GM12878 (cell line): ENCODE results near the gene CTIF. TPM values are rescaled to one million over a fixed set of nuclear protein-coding genes. Genes with fewer than 3 reads are reported as not detected.

ENCODE experiments used
- ATAC-seq: fragments of 200-7000 bp; cut with Tn5 transposase; 3 replicates; pipeline ENCODE4 v1.9.1; 2020; ENCODE audit warnings: mild to moderate bottlenecking, moderate library complexity
- BruUV-seq: library from RNA; stranded (reverse); fragments of 400-500 nt; replicated peaks from 2 replicates; lab custom pipeline; 2021; lab: Mats Ljungman, UMichigan
- CTCF ChIA-PET: fragments of 300-600 bp; sonication (Branson Sonifier 250); formaldehyde crosslinking; extraction: SDS; loops from one replicate; lab custom pipeline; 2021; ENCODE audit warnings: inconsistent platforms; lab: Yijun Ruan, JAX
- POLR2A ChIA-PET: fragments of 350-600 bp; formaldehyde crosslinking; extraction: SDS; loops from one replicate; lab custom pipeline; 2021; ENCODE audit warnings: inconsistent platforms; lab: Charles Lee
- RAD21 ChIA-PET: fragments of 300-600 bp; sonication (Branson Sonifier 250); formaldehyde crosslinking; loops from one replicate; lab custom pipeline; 2023; ENCODE audit warnings: antibody characterized with exemption; ENCODE audit not compliant: unreplicated experiment; lab: Charles Lee
- SMC1A ChIA-PET: fragments of 300-600 bp; sonication (Branson Sonifier 250); formaldehyde crosslinking; loops from one replicate; lab custom pipeline; 2023; ENCODE audit not compliant: unreplicated experiment, uncharacterized antibody; lab: Charles Lee
- DNase-seq: peaks from one replicate; pipeline ENCODE4 v3.0.0-alpha.2; 2011; ENCODE audit warnings: low read depth, low spot score
- FAIRE-seq: peaks from 3 replicates; lab custom pipeline; 2011; peaks lifted over from hg19 to GRCh38; lab: Jason Lieb, UNC
- H2AFZ ChIP-seq: 2 replicates; pipeline ENCODE4 v1.6.0; 2011; ENCODE audit warnings: low read depth, low read length, control low read depth; ENCODE audit not compliant: control insufficient read depth
- H3K27ac ChIP-seq: 2 replicates; pipeline ENCODE4 v1.5.1; 2011; ENCODE audit warnings: control low read depth; ENCODE audit not compliant: control insufficient read depth, insufficient read depth
- H3K27me3 ChIP-seq, 2 experiments: replicated peaks in 1 of 2; 2 replicates each; pipeline versions ENCODE4 v1.6.0 to v1.6.1; 2011; ENCODE audit warnings: low read length in 1 of 2; ENCODE audit not compliant: control insufficient read depth in 2 of 2, insufficient read depth in 2 of 2
- H3K36me3 ChIP-seq, 2 experiments: 2 replicates each; pipeline ENCODE4 v1.5.1; 2011; ENCODE audit warnings: low read length in 1 of 2; ENCODE audit not compliant: control insufficient read depth in 2 of 2, insufficient read depth in 2 of 2
- H3K4me1 ChIP-seq: 2 replicates; pipeline ENCODE4 v1.6.1; 2011; ENCODE audit warnings: mild to moderate bottlenecking, low read length, moderate library complexity, mixed read lengths; ENCODE audit not compliant: control insufficient read depth, insufficient read depth
- H3K4me2 ChIP-seq: 2 replicates; pipeline ENCODE4 v1.6.0; 2011; ENCODE audit warnings: control low read depth; ENCODE audit not compliant: control insufficient read depth, insufficient read depth
- H3K4me3 ChIP-seq: fragments of 200-600 bp; sonication (generic); 2 replicates; pipeline ENCODE4 v1.5.1; 2016
- H3K79me2 ChIP-seq: 2 replicates; pipeline ENCODE4 v1.6.0; 2011; ENCODE audit warnings: low read length; ENCODE audit not compliant: control insufficient read depth, insufficient read depth
- H3K9ac ChIP-seq: 2 replicates; pipeline ENCODE4 v1.8.0; 2011; ENCODE audit warnings: low read length, control low read depth, mixed read lengths; ENCODE audit not compliant: control insufficient read depth, insufficient read depth
- H3K9me3 ChIP-seq: replicated peaks from 3 replicates; pipeline ENCODE4 v1.5.1; 2011; ENCODE audit warnings: mild to moderate bottlenecking, low read length; ENCODE audit not compliant: control insufficient read depth, insufficient read depth
- H4K20me1 ChIP-seq: 2 replicates; pipeline ENCODE4 v1.6.0; 2011; ENCODE audit not compliant: control insufficient read depth, insufficient read depth
- ASH2L ChIP-seq: fragments of 300-600, 200-600 bp; sonication (generic); IDR thresholded peaks from 2 replicates; pipeline ENCODE4 v1.6.1; 2017; ENCODE audit warnings: low read depth, mild to moderate bottlenecking, borderline replicate concordance
- BACH1 ChIP-seq: fragments of 450-650 bp; IDR thresholded peaks from 2 replicates; pipeline ENCODE4 v1.6.1; 2017; ENCODE audit warnings: mild to moderate bottlenecking, borderline replicate concordance
- CREM ChIP-seq: IDR thresholded peaks from 2 replicates; pipeline ENCODE4 v1.6.1; 2014; ENCODE audit warnings: antibody characterized with exemption, low read depth
- FOXM1 ChIP-seq: IDR thresholded peaks from 2 replicates; pipeline ENCODE4 v1.6.1; 2012; ENCODE audit warnings: low read depth, mild to moderate bottlenecking, inconsistent platforms, low read length, moderate library complexity
- KLF5 ChIP-seq: fragments of 450-650 bp; IDR thresholded peaks from 2 replicates; pipeline ENCODE4 v1.6.1; 2014; ENCODE audit warnings: mild to moderate bottlenecking; ENCODE audit not compliant: partially characterized antibody
- NR2C2 ChIP-seq: IDR thresholded peaks from 2 replicates; pipeline ENCODE4 v1.6.1; 2011; ENCODE audit warnings: borderline replicate concordance, low read depth; ENCODE audit not compliant: control insufficient read depth, insufficient read length
- SMAD1 ChIP-seq: fragments of 450-650 bp; IDR thresholded peaks from 2 replicates; pipeline ENCODE4 v1.6.1; 2018; ENCODE audit warnings: mild to moderate bottlenecking, low read depth; ENCODE audit not compliant: partially characterized antibody
- TCF12 ChIP-seq: IDR thresholded peaks from 2 replicates; pipeline ENCODE4 v1.6.1; 2011; ENCODE audit warnings: low read depth, mild to moderate bottlenecking, low read length
- YBX1 ChIP-seq: fragments of 450-650 bp; IDR thresholded peaks from 2 replicates; pipeline ENCODE4 v1.6.1; 2016; ENCODE audit warnings: antibody characterized with exemption
- ZNF274 ChIP-seq: IDR thresholded peaks from one replicate; pipeline ENCODE4 v1.8.0; 2011; ENCODE audit not compliant: insufficient read length, insufficient read depth
- ZSCAN29 ChIP-seq: fragments of 450-650 bp; IDR thresholded peaks from 2 replicates; pipeline ENCODE4 v1.6.1; 2017; ENCODE audit warnings: mild to moderate bottlenecking, moderate library complexity
- WGBS: methylation state at CpG from one replicate; pipeline ENCODE4 v1.1.6; 2016; ENCODE audit warnings: low lambda C conversion rate; ENCODE audit not compliant: insufficient replicate concordance, insufficient coverage; ENCODE audit errors: missing lambda C conversion rate; 5-methylcytosine and 5-hydroxymethylcytosine counted together
- in situ Hi-C: fragments of 300-500 bp; cut with MboI; formaldehyde crosslinking; loops from 9 replicates; pipeline ENCODE4 v1.14.3; 2018; ENCODE audit warnings: mixed read lengths
- intact Hi-C: fragments of 100-400 bp; cut with micrococcal nuclease; formaldehyde crosslinking; loops from one replicate; pipeline ENCODE4 v1.14.2; 2022; ENCODE audit not compliant: unreplicated experiment
- polyA plus RNA-seq, 11 experiments: library from polyadenylated mRNA; depleted of rRNA in 4 of 11; unstranded in 6 of 11; stranded (reverse) in 5 of 11; fragments of >200 nt; fragmentation: Nextera tagmentation in 4 of 11; fragmentation: Illumina TruSeq in 1 of 11; extraction: Ambion mirVana in 4 of 11; extraction: Trizol in 1 of 11; gene quantifications; 1 replicate in 1 of 11; 2 replicates in 10 of 11; pipeline versions ENCODE4 v1.2.1 to v1.2.3, GENCODE V29; 2011 to 2016; ENCODE audit warnings: inconsistent platforms in 2 of 11, missing spikeins in 2 of 11, low read depth in 1 of 11
- total RNA-seq, 4 experiments: library from RNA; depleted of rRNA in 3 of 4; stranded (reverse); fragments of >200 nt in 3 of 4; fragmentation: Illumina TruSeq in 1 of 4; extraction: Trizol in 1 of 4; gene quantifications; 2 replicates each; pipeline versions ENCODE4 v1.2.1 to v1.2.3, GENCODE V29; 2013 to 2021
- TF ChIP-seq, protein P1 (sequence below): fragments of 450-650 bp; IDR thresholded peaks from 2 replicates; pipeline ENCODE4 v1.6.1; 2017; ENCODE audit warnings: mild to moderate bottlenecking
- TF ChIP-seq, protein P2 (sequence below): fragments of 450-650 bp; IDR thresholded peaks from 2 replicates; pipeline ENCODE4 v1.6.1; 2016; ENCODE audit warnings: mild to moderate bottlenecking

Gene CTIF
- total and polyA plus RNA-seq, 10 of the 15 experiments (the other 5 are each of a cell fraction or from before 2014, with no cell fraction given): 0.06 to 11.6 (median 2.5) TPM

DNA sequence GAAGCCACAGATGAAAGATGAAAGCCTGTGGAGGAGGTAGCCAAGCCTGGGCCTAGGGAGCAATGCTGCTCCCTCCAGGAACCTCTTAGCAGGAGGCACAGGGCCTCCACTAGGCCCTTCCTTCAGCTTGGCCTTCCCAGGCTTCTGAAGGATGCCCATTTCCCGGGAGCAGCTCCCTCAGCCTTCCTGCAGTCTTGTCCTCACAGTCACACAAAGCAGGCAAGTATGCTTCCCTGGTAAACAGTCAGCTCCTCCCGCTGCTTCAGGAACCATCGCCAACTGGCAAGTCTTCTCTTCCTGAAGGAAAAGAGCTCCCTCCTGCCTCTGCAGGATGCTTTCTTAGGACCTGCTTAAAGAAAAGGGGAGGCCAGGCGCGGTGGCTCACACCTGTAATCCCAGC, 358.7 kb downstream of the CTIF start:
- 95% methylated on average over 5 of the region's 5 CpGs for WGBS
- Histone ChIP-seq H2AFZ (peak overlapping the region; percentile 7; the same call in 1 of the 2 replicates), H3K9me3 (peaks cover 1% of the 10 kb centered on the region; the same call in 2 of the 3 replicates)

More for the DNA sequence above, 358.7 kb downstream of the CTIF start:
- TF ChIP-seq YBX1 (no peak), ZSCAN29 (no peak), ZNF274 (no peak), ASH2L (no peak), NR2C2 (no peak), CREM (no peak), BACH1 (no peak), TCF12 (no peak), KLF5 (no peak), FOXM1 (no peak), SMAD1 (no peak)
- TF ChIP-seq, protein P1, sequence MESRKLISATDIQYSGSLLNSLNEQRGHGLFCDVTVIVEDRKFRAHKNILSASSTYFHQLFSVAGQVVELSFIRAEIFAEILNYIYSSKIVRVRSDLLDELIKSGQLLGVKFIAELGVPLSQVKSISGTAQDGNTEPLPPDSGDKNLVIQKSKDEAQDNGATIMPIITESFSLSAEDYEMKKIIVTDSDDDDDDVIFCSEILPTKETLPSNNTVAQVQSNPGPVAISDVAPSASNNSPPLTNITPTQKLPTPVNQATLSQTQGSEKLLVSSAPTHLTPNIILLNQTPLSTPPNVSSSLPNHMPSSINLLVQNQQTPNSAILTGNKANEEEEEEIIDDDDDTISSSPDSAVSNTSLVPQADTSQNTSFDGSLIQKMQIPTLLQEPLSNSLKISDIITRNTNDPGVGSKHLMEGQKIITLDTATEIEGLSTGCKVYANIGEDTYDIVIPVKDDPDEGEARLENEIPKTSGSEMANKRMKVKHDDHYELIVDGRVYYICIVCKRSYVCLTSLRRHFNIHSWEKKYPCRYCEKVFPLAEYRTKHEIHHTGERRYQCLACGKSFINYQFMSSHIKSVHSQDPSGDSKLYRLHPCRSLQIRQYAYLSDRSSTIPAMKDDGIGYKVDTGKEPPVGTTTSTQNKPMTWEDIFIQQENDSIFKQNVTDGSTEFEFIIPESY: no peak
- TF ChIP-seq, protein P2, sequence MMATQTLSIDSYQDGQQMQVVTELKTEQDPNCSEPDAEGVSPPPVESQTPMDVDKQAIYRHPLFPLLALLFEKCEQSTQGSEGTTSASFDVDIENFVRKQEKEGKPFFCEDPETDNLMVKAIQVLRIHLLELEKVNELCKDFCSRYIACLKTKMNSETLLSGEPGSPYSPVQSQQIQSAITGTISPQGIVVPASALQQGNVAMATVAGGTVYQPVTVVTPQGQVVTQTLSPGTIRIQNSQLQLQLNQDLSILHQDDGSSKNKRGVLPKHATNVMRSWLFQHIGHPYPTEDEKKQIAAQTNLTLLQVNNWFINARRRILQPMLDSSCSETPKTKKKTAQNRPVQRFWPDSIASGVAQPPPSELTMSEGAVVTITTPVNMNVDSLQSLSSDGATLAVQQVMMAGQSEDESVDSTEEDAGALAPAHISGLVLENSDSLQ: no peak
- CTCF ChIA-PET: interaction anchor here (0.9 to 2.0 kb wide), 2 partner anchors 50 to 120 kb away, joined by 3 to 7 read pairs; no protein-coding TSS in a partner anchor
- in situ Hi-C loops: no loop called here
- peak; percentile 7; the same call in 2 of the 3 replicates for ATAC-seq
- Histone ChIP-seq H3K79me2 (no peaks in the 10 kb centered on the region), H3K27me3 (no peaks in the 10 kb centered on the region), H3K9ac (no peak overlapping the region), H3K4me1 (peaks cover 13% of the 10 kb centered on the region), H3K4me3 (no peak overlapping the region), H4K20me1 (no peaks in the 10 kb centered on the region), H3K27ac (no peak overlapping the region), H3K36me3 (no peaks in the 10 kb centered on the region), H3K4me2 (no peak overlapping the region)
- no peak for FAIRE-seq
- intact Hi-C loops: no loop called here
- DNase-seq: no peak
- no TSS peak for BruUV-seq
- RAD21 ChIA-PET: interaction anchor here (0.6 to 0.7 kb wide), 2 partner anchors 17 to 37 kb away, joined by 3 to 4 read pairs; no protein-coding TSS in a partner anchor
- SMC1A ChIA-PET: interaction anchor here (0.7 to 1.3 kb wide), 5 partner anchors 10 to 47 kb away, joined by 3 to 4 read pairs (median 3); no protein-coding TSS in a partner anchor
- POLR2A ChIA-PET: no interaction called here
